PC-3 (cell line): ENCODE measurements around the gene EXOG. TPM values are rescaled to one million over a fixed set of nuclear protein-coding genes. Genes with fewer than 3 reads are reported as not detected.

Source experiments
- ATAC-seq: fragments of 200-7000 bp; cut with Tn5 transposase; 2 replicates; pipeline ENCODE4 v1.9.1; 2020; ENCODE audit warnings: mild to moderate bottlenecking, moderate library complexity
- BruUV-seq: library from RNA; stranded (reverse); fragments of 400-500 nt; replicated peaks from 2 replicates; lab custom pipeline; 2021; lab: Mats Ljungman, UMichigan
- CTCF ChIA-PET: fragments of 300-600 bp; sonication (Branson Sonifier 250); formaldehyde crosslinking; loops from one replicate; lab custom pipeline; 2022; ENCODE audit warnings: antibody characterized with exemption; lab: Charles Lee
- POLR2A ChIA-PET: fragments of 300-600 bp; sonication (Branson Sonifier 250); formaldehyde crosslinking; loops from one replicate; lab custom pipeline; 2022; ENCODE audit warnings: antibody characterized with exemption; ENCODE audit not compliant: unreplicated experiment; lab: Charles Lee
- DNase-seq: peaks from one replicate; pipeline ENCODE4 v3.0.0-alpha.2; 2015
- H2AFZ ChIP-seq: fragments of 300-600 bp; sonication (generic); 2 replicates; pipeline ENCODE4 v1.6.0; 2016; ENCODE audit warnings: antibody characterized with exemption, low read length
- H3F3A ChIP-seq: fragments of 300-600 bp; sonication (generic); one replicate; pipeline ENCODE4 v1.6.0; 2017; ENCODE audit warnings: antibody characterized with exemption, low read length, control low read depth, mild to moderate bottlenecking; ENCODE audit not compliant: unreplicated experiment
- H3K27ac ChIP-seq: fragments of 300-600 bp; sonication (generic); 2 replicates; pipeline ENCODE4 v1.5.1; 2016; ENCODE audit warnings: mild to moderate bottlenecking, low read length
- H3K27me3 ChIP-seq: fragments of 300-600 bp; sonication (generic); 2 replicates; pipeline ENCODE4 v1.6.1; 2016; ENCODE audit warnings: low read length, mixed read lengths
- H3K36me3 ChIP-seq: fragments of 300-600 bp; sonication (generic); 2 replicates; pipeline ENCODE4 v1.6.1; 2016; ENCODE audit warnings: low read depth, mixed run types, low read length, mixed read lengths
- H3K4me1 ChIP-seq: fragments of 300-600 bp; sonication (generic); 2 replicates; pipeline ENCODE4 v1.5.1; 2016; ENCODE audit warnings: low read length; ENCODE audit not compliant: insufficient read depth
- H3K4me2 ChIP-seq: fragments of 300-600 bp; sonication (generic); 2 replicates; pipeline ENCODE4 v1.6.0; 2016; ENCODE audit warnings: low read length
- H3K4me3 ChIP-seq: fragments of 300-600 bp; sonication (generic); 2 replicates; pipeline ENCODE4 v1.5.1; 2016; ENCODE audit warnings: mild to moderate bottlenecking, low read length, mixed read lengths
- H3K79me2 ChIP-seq: fragments of 300-600 bp; sonication (generic); 2 replicates; pipeline ENCODE4 v1.6.1; 2017; ENCODE audit warnings: low read length, mixed read lengths
- H3K9ac ChIP-seq: fragments of 300-600 bp; sonication (generic); 2 replicates; pipeline ENCODE4 v1.6.0; 2016; ENCODE audit warnings: mild to moderate bottlenecking, low read length
- H3K9me2 ChIP-seq: fragments of 300-600 bp; sonication (generic); replicated peaks from 2 replicates; pipeline ENCODE4 v1.6.1; 2016; ENCODE audit warnings: mixed run types, low read length, mixed read lengths
- H3K9me3 ChIP-seq: fragments of 300-600 bp; sonication (generic); 2 replicates; pipeline ENCODE4 v1.6.1; 2016; ENCODE audit warnings: low read length, mixed read lengths
- H4K20me1 ChIP-seq: fragments of 300-600 bp; sonication (generic); 2 replicates; pipeline ENCODE4 v1.6.1; 2016; ENCODE audit warnings: low read length, mixed read lengths
- CTCF ChIP-seq: fragments of 300-600 bp; sonication (generic); conservative IDR thresholded peaks from 2 replicates; pipeline ENCODE4 v1.5.1; 2017; ENCODE audit warnings: antibody characterized with exemption, low read depth, mild to moderate bottlenecking, low read length
- EZH2 ChIP-seq: fragments of 300-600 bp; sonication (generic); IDR thresholded peaks from one replicate; pipeline ENCODE4 v1.6.1; 2017; ENCODE audit warnings: antibody characterized with exemption, mild to moderate bottlenecking, low read length; ENCODE audit not compliant: unreplicated experiment
- EZH2phosphoT487 ChIP-seq: fragments of 300-600 bp; sonication (generic); IDR thresholded peaks from 2 replicates; pipeline ENCODE4 v1.6.1; 2018; ENCODE audit warnings: mild to moderate bottlenecking, antibody characterized with exemption, low read length, borderline replicate concordance
- intact Hi-C: fragments of 100-400 bp; cut with micrococcal nuclease; formaldehyde crosslinking; loops from 2 replicates; pipeline ENCODE4 v1.9.0; 2023
- total RNA-seq: library from RNA; depleted of rRNA; stranded (reverse); fragments of >200 nt; gene quantifications from 2 replicates; pipeline ENCODE4 v1.2.3, GENCODE V29; 2014

Gene EXOG
- total RNA-seq, 1 experiment from 2014 or later = 10.0 TPM

DNA sequence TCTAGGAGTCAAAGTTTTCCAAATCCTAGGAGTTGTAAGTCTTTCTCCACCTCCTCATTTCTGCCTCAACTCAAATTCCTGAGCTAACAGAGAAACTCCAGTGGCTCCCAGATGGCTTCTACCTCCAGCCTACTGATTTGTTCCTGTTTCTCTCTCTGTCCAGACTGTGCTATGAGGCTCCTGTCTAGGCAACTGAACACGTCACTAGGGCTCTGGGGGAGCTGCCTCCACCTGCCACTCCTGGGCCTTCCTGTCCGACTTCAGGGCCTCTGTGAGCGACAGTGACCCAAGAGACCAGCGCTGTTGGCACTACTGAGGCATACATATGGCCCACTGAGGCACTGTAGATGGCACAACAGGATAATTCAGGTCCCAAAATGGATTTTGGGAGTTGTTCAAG lies 71.4 kb downstream of the EXOG start:
- Histone ChIP-seq H3K4me2 (no peak overlapping the region), H3K9me2 (no peaks in the 10 kb centered on the region), H3K27ac (no peak overlapping the region), H3K4me3 (no peak overlapping the region), H3K9me3 (no peaks in the 10 kb centered on the region), H2AFZ (no peak overlapping the region), H4K20me1 (no peaks in the 10 kb centered on the region), H3K27me3 (peaks cover 13% of the 10 kb centered on the region), H3K4me1 (no peaks in the 10 kb centered on the region), H3F3A (no peaks in the 10 kb centered on the region), H3K79me2 (no peaks in the 10 kb centered on the region), H3K36me3 (no peaks in the 10 kb centered on the region), H3K9ac (no peak overlapping the region)
- intact Hi-C loops = no loop called here
- DNase-seq = no peak
- ATAC-seq = no peak
- no TSS peak for BruUV-seq
- ChIA-PET POLR2A (no interaction called here), CTCF (no interaction called here)
- TF ChIP-seq EZH2 (no peak), EZH2phosphoT487 (no peak), CTCF (no peak)

GRCh38 chr3:38573111-38573510 lies 77.0 kb downstream of the EXOG start:
- POLR2A ChIA-PET = no interaction called here
- no peaks in the 10 kb centered on the region for H3K9me2 ChIP-seq
- H3K36me3 ChIP-seq = no peaks in the 10 kb centered on the region
- no peaks in the 10 kb centered on the region for H3F3A ChIP-seq
- H3K4me3 ChIP-seq = no peak overlapping the region
- intact Hi-C loops = no loop called here
- H3K27me3 ChIP-seq = peaks cover 25% of the 10 kb centered on the region
- H3K27ac ChIP-seq = no peak overlapping the region
- TF ChIP-seq CTCF (no peak), EZH2 (no peak), EZH2phosphoT487 (no peak)
- DNase-seq = no peak
- BruUV-seq = no TSS peak
- CTCF ChIA-PET = interaction anchor here (0.6 kb wide), 2 partner anchors 120 to 151 kb away, joined by 3 read pairs; partner anchors contain the start of gene ACVR2B
- H3K9ac ChIP-seq = no peak overlapping the region
- H3K4me2 ChIP-seq = no peak overlapping the region
- no peaks in the 10 kb centered on the region for H3K9me3 ChIP-seq
- H3K79me2 ChIP-seq = no peaks in the 10 kb centered on the region
- no peaks in the 10 kb centered on the region for H3K4me1 ChIP-seq
- H4K20me1 ChIP-seq = no peaks in the 10 kb centered on the region
- no peak for ATAC-seq
- no peak overlapping the region for H2AFZ ChIP-seq

DNA sequence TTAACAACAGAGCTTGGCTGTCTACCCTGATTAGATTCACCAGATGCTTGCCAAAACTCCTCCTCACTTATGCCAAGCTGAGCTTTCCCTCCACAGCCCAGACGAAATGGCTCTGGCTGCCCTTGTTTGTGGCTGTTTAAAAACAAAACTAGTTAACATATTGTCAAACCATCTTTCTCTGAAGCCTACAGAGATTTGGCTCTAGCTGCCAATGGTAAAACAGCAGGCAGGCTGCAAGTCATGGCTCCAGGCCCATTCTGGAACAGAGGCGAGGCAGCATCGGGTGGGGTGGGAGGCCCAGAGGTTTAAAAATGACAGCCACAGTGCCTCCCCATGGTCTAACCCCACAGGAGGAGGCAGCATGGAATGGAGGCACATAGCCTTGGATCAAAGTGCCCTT lies 77.4 kb downstream of the EXOG start:
- H3K4me2 ChIP-seq = no peak overlapping the region
- no TSS peak for BruUV-seq
- intact Hi-C loops = no loop called here
- no peak overlapping the region for H3K4me3 ChIP-seq
- no peak for DNase-seq
- no peak overlapping the region for H3K9ac ChIP-seq
- H3K9me2 ChIP-seq = no peaks in the 10 kb centered on the region
- no peaks in the 10 kb centered on the region for H3K4me1 ChIP-seq
- ATAC-seq = no peak
- H3K36me3 ChIP-seq = no peaks in the 10 kb centered on the region
- no peaks in the 10 kb centered on the region for H3K79me2 ChIP-seq
- H3K27me3 ChIP-seq = peaks cover 26% of the 10 kb centered on the region
- H2AFZ ChIP-seq = no peak overlapping the region
- H4K20me1 ChIP-seq = no peaks in the 10 kb centered on the region
- CTCF ChIA-PET = no interaction called here
- H3K27ac ChIP-seq = no peak overlapping the region
- H3K9me3 ChIP-seq = no peaks in the 10 kb centered on the region
- no peak for TF ChIP-seq EZH2phosphoT487
- H3F3A ChIP-seq = no peaks in the 10 kb centered on the region
- POLR2A ChIA-PET = no interaction called here
